ENCODE measurements around the gene ZNF726.

GRCh38 chr19:23956051-23956450 lies 41.4 kb downstream of the ZNF726 start:
- no peak for TF ChIP-seq CTCF (IDR thresholded peaks at IDR 0.05)
- TF ChIP-seq POLR2A (IDR thresholded peaks at IDR 0.05) = no peak
- no peak for TF ChIP-seq POLR2AphosphoS5 (IDR thresholded peaks at IDR 0.05)

Measured in stomach (tissue), 4 donors.